Heart right ventricle (tissue), 16 donors: ENCODE measurements around the gene GFM2. TPM values are rescaled to one million over a fixed set of nuclear protein-coding genes. Genes with fewer than 3 reads are reported as not detected.
"Not testable (repeated sequence)": the region's sequence is repeated elsewhere in the genome, so short reads cannot be mapped to it uniquely, and the experiment has no call there.

Experiments used
- ATAC-seq, 8 donors: fragments of 200-7000 bp; cut with Tn5 transposase; one replicate each; pipeline ENCODE4 v1.9.1; 2020; ENCODE audit warnings: mild to moderate bottlenecking in 8 of 8, moderate library complexity in 8 of 8, moderate number of reproducible peaks in 1 of 8
- DNase-seq, 2 donors: peaks; one replicate each; pipeline ENCODE4 v3.0.0-alpha.2; 2020
- H3K27ac ChIP-seq, 10 donors: fragments of 200-600 bp; sonication (generic) in 2 of 10; one replicate each; pipeline versions ENCODE4 v1.5.0 to v1.8.0; 2020 to 2022; ENCODE audit warnings: mild to moderate bottlenecking in 3 of 10
- H3K27me3 ChIP-seq, 7 donors: fragments of 200-600 bp; one replicate each; pipeline ENCODE4 v1.8.0; 2021 to 2022; ENCODE audit warnings: mild to moderate bottlenecking in 2 of 7
- H3K36me3 ChIP-seq, 9 donors: fragments of 200-600 bp; sonication (generic) in 1 of 9; one replicate each; pipeline versions ENCODE4 v1.5.0 to v1.8.0; 2020 to 2022; ENCODE audit warnings: mild to moderate bottlenecking in 2 of 9
- H3K4me1 ChIP-seq, 9 donors: fragments of 200-600 bp; sonication (generic) in 1 of 9; one replicate each; pipeline versions ENCODE4 v1.5.0 to v1.8.0; 2020 to 2022; ENCODE audit warnings: mild to moderate bottlenecking in 4 of 9
- H3K4me3 ChIP-seq, 10 donors: fragments of 200-600 bp; sonication (generic) in 2 of 10; one replicate each; pipeline versions ENCODE4 v1.5.0 to v1.8.0; 2020 to 2022; ENCODE audit warnings: mild to moderate bottlenecking in 7 of 10, moderate library complexity in 2 of 10
- H3K9me3 ChIP-seq, 11 donors: fragments of 200-600 bp in 10 of 11; sonication (generic) in 2 of 11; one replicate each; pipeline versions ENCODE4 v1.5.0 to v1.8.0; 2013 to 2022; ENCODE audit warnings: mild to moderate bottlenecking in 2 of 11, control low read depth in 1 of 11, moderate library complexity in 1 of 11
- CTCF ChIP-seq, 9 donors: fragments of 200-600 bp; sonication (generic) in 2 of 9; IDR thresholded peaks; one replicate each; pipeline versions ENCODE4 v1.5.0 to v1.8.0; 2021 to 2022; ENCODE audit warnings: antibody characterized with exemption in 9 of 9, mild to moderate bottlenecking in 5 of 9, moderate library complexity in 1 of 9
- WGBS, 2 donors: extraction: QIAGEN DNeasy Blood & Tissue Kit; methylation state at CpG; one replicate each; pipeline ENCODE4 v1.1.7; 2013; ENCODE audit warnings: inconsistent platforms in 1 of 2; 5-methylcytosine and 5-hydroxymethylcytosine counted together
- intact Hi-C, 10 donors: fragments of 100-400 bp; cut with DNase I; formaldehyde crosslinking; loops; one replicate each; pipeline versions ENCODE4 v1.11.1 to v1.14.2; 2022
- polyA plus RNA-seq, 2 donors: library from polyadenylated mRNA; stranded (reverse); fragments of 200-250 nt; gene quantifications; one replicate each; pipeline ENCODE4 v1.2.3, GENCODE V29; 2013
- total RNA-seq, 10 donors: library from RNA; stranded (reverse); fragmentation: NEBNext Ultra II Directional in 3 of 10; extraction: Animal tissue kit (Norgen Biotek cat#: 25700) in 3 of 10; gene quantifications; one replicate each; pipeline versions ENCODE4 v1.2.1 to v1.2.4, GENCODE V29; 2021 to 2023
- donor health status: Arrhythmogenic right ventricular cardiomyopathy.
- donor health status: ischemic (EF 13 %, LVEDD 7.1; RV severe dilation, severe dysfunction).
- donor health status: healthy with polysubstance abuse.
- donor health status: DM: no; HTN: yes; CAD: no.
- donor health status: DM: no; HTN: no; CAD: no.
- donor health status: ischemic (EF 25% LVEDD 6.9; RV normal size, moderate dysfunction).
- donor health status: ischemic (EF 25% LVEDD 5.7; RV mildly dilated, moderate dysfunction).
- donor health status: healthy.
- donor health status: DM: yes; HTN: yes; CAD: no.
- donor health status: Ischemic cardiomyopathy.
- donor health status: ischemic (EF 35%, LVEDD 5.7; RV mildly dilated, moderate dysfunction).
- donor health status: nonischemic (EF 11% LVEDD 7.7; RV severe dilation, severe dysfunction).
- donor health status: DM: yes; HTN: yes; CAD: no.
- donor health status: PGD.
- donor health status: ischemic (EF 29% LVEDD 5.4; RV normal size, mild dysfunction).
- donor health status: nonischemic (EF 23%, LVEDD 6.1; RV moderate dilation, normal function).

GFM2 gene
- total and polyA plus RNA-seq, 12 donors, result 21.7 to 62.7 (median 45.8) TPM

GRCh38 chr5:74765201-74765600 is 1.7 kb downstream of the GFM2 start:
- Histone ChIP-seq H3K27me3 (no peaks in the 10 kb centered on the region), H3K4me3 (peak overlapping the region in 4 of 10 donors; percentile 88 to 92 (median 90)), H3K36me3 (peaks cover 0 to 54% (median 20%) of the 10 kb centered on the region in 9 donors), H3K4me1 (peaks cover 5 to 60% (median 30%) of the 10 kb centered on the region in 9 donors), H3K27ac (no peak overlapping the region), H3K9me3 (no peaks in the 10 kb centered on the region)
- intact Hi-C loops, result loop anchor here in 8 of 10 donors (5.0 to 10.0 kb wide), 9 partner anchors 78 to 1200 kb away; partner anchors contain the start of genes HEXB (in 2 of the 8), ANKRA2 (in 1 of the 8) and UTP15 (in 1 of the 8)
- TF ChIP-seq CTCF (IDR thresholded peaks at IDR 0.05), result no peak
- DNase-seq (no peak), ATAC-seq (no peak)
- WGBS, 2 donors, result 63 to 64% methylated on average over 9 of the region's 9 CpGs

GRCh38 chr5:74763504-74763903 is 3.4 kb downstream of the GFM2 start:
- intact Hi-C loops, result loop anchor here in 6 of 10 donors (10.0 kb wide), 5 partner anchors 79 to 1199 kb away; partner anchors contain the start of genes ANKRA2 (in 1 of the 6), HEXB (in 1 of the 6) and UTP15 (in 1 of the 6)
- Histone ChIP-seq H3K27me3 (no peaks in the 10 kb centered on the region), H3K4me3 (no peak overlapping the region), H3K4me1 (peaks cover 5 to 62% (median 30%) of the 10 kb centered on the region in 9 donors), H3K36me3 (peaks cover 0 to 57% (median 14%) of the 10 kb centered on the region in 9 donors), H3K9me3 (no peaks in the 10 kb centered on the region), H3K27ac (no peak overlapping the region)
- ATAC-seq (no peak), DNase-seq (no peak)
- no peak for TF ChIP-seq CTCF (IDR thresholded peaks at IDR 0.05)

- ATAC-seq, result no peak
- Histone ChIP-seq H3K4me1 (peaks cover 5 to 53% (median 22%) of the 10 kb centered on the region in 9 donors), H3K27ac (no peak overlapping the region)
Observed at GRCh38 chr5:74762599-74762998, 4.3 kb downstream of the GFM2 start.

GRCh38 chr5:74761241-74761640 is 5.7 kb downstream of the GFM2 start:
- WGBS, 2 donors, result 79 to 81% methylated on average over 1 of the region's 1 CpG
- H3K4me3 ChIP-seq, result no peak overlapping the region
- H3K9me3 ChIP-seq, result peaks cover 0 to 8% (median 0%) of the 10 kb centered on the region in 11 donors
- intact Hi-C loops, result loop anchor here in 6 of 10 donors (10.0 kb wide), 5 partner anchors 76 to 1196 kb away; partner anchors contain the start of genes ANKRA2 (in 1 of the 6), HEXB (in 1 of the 6) and UTP15 (in 1 of the 6)
- H3K36me3 ChIP-seq, result peaks cover 0 to 79% (median 37%) of the 10 kb centered on the region in 9 donors
- no peaks in the 10 kb centered on the region for H3K27me3 ChIP-seq
- DNase-seq, result no peak
- H3K27ac ChIP-seq, result no peak overlapping the region
- H3K4me1 ChIP-seq, result peaks cover 5 to 52% (median 21%) of the 10 kb centered on the region in 9 donors
- no peak for ATAC-seq
- TF ChIP-seq CTCF (IDR thresholded peaks at IDR 0.05), result no peak

More at GRCh38 chr5:74762599-74762998, 4.3 kb downstream of the GFM2 start:
- peaks cover 0 to 66% (median 23%) of the 10 kb centered on the region in 9 donors for H3K36me3 ChIP-seq
- H3K27me3 ChIP-seq, result no peaks in the 10 kb centered on the region
- intact Hi-C loops, result loop anchor here in 6 of 10 donors (10.0 kb wide), 5 partner anchors 78 to 1198 kb away; partner anchors contain the start of genes ANKRA2 (in 1 of the 6), HEXB (in 1 of the 6) and UTP15 (in 1 of the 6)
- DNase-seq, result no peak
- no peak for TF ChIP-seq CTCF (IDR thresholded peaks at IDR 0.05)
- WGBS, 2 donors, result 94 to 96% methylated on average over 2 of the region's 2 CpGs
- no peak overlapping the region for H3K4me3 ChIP-seq
- no peaks in the 10 kb centered on the region for H3K9me3 ChIP-seq

- DNase-seq, H3K27me3 ChIP-seq, H3K4me3 ChIP-seq, H3K9me3 ChIP-seq, H3K4me1 ChIP-seq, H3K27ac ChIP-seq, ATAC-seq, intact Hi-C loops: not testable (repeated sequence)
- H3K36me3 ChIP-seq, result peaks cover 0 to 99% (median 46%) of the 10 kb centered on the region in 9 donors
- 95% methylated on average over 4 of the region's 4 CpGs for WGBS, 2 donors
Observed at GRCh38 chr5:74748742-74749141, 18.2 kb downstream of the GFM2 start.
